IPS-NIHi11 (cell line): ENCODE data around the gene UMAD1.

Source experiments
- DNase-seq: peaks from one replicate; pipeline ENCODE4 v3.0.0; 2012; ENCODE audit warnings: mixed read lengths, low spot score

UMAD1 gene

DNA sequence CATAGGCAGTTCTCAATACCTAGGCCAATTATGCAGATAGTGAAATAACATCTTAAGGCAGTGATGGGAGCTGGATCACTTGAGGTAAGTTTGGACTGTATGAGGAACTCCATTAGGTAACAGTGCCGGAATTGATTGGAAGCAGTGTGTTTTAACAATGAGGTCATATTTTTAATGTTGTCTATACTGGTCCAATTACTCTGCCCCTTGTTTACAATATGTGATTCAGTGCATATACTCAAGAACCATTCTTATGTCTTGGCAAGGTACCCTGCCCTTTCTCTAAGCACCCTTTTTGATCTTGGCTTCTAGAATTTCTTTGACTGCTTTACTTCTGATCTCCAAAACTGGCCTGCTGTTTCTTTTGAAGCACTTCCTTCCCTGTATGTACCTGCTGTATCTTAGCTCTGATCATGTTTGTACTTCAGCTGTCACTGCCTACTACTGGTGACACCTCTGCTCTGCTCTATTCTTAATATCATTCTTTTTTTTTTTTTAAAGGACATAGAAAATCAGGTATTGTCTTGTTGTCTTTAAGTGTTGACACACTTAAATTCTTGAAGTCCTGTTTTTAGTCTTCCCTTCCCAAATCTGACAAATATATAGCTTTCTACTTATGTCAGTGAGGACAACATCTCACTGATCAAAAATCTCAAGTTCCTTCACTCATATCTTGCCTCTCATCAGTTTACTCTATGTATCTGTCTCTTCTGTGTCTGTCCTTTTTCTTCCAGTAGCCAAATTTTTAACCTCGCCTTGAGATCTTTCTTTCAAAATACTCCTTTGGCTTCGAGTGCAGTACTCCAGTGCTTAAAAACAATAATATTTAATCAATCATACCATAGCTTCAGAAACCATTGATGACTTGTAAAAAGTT is 124.2 kb downstream of the UMAD1 start:
- DNase-seq, result no peak

DNA sequence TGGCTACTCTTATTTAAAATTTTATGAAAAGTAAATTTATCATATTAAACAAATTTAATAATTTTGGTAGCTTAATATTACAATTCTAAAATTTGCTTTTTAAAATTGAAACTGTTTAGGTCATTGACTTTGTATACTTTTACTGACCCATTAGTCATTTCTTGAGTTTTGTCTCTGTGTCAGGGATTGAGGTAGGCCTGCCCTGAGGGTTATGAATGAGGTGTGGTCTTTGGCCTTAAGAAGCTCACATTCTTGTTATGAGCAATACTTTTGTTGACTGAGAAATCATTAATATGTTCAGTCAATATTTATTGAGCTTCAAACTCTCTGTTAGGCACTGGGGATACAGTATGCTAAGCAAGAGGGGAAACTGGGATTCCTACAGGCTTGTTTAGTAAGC is 124.9 kb downstream of the UMAD1 start:
- no peak for DNase-seq

DNA sequence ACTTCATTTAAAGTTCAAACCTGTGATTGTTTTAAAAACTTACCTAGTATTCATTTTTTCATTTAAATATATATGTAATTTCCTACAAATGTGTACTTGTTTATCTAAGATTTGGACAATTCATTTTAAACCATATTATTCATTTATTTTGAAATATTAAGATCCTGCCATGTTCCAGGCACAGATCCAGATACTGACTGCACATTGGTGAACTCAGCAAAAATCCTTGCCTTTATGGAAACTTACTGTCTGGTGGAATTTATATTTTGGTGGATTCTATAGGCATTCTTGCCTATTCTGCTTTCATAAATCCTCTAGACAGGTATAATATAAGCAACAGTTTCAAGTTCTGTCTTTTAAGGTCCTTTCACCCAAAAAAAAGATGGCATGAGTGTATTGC is 126.1 kb downstream of the UMAD1 start:
- DNase-seq, result no peak

DNA sequence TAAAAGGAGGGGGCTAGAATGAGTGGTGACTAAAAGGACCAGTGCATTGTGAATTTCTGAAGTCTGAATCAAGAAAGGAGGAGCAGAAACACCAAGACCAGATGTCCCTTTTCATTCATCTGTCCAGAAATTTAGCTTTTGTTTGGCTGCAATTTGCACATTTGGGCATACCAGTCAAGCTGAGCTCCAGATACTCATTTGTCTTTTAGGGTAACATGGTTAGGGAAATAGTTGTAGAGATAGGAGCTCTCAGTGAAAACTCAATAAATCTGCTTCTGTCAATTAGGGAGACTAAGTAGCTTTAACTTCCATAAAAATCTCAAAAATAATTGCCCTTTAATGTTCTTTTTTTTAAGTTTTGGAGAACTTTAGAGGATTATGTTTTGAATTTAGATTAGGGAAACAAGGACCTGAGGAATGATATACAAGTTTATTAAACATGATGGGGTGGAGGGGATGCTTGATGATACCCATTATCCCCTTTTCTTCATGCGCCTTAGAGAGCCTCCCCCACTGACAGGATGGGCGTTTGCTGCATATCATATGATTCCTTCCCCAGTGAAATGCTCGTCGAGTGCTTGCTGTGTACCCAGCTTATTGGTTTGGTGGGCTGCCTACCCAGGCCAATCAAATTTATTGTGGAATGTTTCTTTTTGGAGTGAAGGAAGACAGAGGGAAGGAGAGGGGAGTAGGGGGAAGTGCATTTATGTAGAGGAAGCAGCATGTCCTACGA is 128.6 kb downstream of the UMAD1 start:
- DNase-seq, result no peak

DNA sequence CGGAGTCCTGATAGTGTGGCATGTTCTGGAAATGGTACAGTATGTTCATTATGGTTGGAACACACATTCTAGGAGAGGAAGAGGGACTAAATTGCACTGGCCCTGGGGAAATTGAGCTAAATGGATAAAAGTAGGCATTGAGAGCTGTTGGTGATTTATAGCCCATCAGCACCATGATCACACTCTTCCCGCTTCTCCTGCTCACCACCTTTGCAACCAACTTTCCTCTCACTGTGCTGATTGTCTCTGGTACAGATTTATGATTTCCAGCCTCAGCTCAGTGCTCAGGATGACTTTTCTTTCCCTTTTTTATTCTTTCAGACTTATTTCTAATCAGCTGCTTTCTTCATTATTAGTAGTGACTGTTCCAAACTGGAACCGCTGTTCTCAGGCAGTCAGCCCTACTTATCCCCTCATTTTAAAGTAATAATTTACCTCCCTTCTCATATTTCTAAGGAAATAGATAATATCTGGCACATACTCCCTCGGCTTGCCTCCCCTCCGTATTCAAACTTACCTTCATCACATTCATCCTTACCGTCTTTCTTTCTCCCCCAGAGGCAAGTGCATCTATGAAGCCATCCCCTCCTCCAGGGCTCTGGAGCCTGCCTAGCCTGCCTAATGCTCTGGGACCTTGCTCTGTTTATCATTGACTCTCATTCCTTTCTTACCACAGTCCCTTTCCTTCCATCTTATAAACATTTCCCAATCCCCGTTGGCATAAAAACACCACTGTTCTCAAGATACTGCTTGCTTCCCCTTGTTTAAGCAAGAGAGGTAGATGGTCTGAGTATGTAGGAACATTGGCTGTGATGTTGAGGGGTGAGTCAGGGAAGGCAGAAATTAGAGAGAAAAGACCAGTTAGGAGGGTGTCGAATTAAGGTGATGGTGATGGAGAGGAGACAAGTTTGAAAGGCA is 129.4 kb downstream of the UMAD1 start:
- no peak for DNase-seq

DNA sequence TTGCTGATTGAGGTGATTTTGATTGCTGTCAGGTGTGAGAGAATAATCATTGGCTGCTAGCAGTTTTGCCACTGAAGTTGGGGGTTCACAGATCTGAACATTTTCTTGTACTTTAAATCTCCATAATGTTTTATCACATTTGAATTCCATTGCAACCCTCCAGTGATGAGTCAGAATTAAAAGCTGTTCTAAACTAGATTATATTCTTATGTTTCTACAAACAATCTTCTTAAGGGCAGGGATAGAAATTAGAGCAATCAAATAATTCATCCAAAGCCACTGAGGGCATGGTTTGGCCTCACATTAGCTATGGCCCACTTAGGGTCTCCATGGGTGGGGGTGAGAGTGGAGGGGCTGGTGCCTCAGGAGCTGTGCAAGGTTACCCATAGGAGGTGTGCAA is 130.9 kb downstream of the UMAD1 start:
- DNase-seq, result no peak

DNA sequence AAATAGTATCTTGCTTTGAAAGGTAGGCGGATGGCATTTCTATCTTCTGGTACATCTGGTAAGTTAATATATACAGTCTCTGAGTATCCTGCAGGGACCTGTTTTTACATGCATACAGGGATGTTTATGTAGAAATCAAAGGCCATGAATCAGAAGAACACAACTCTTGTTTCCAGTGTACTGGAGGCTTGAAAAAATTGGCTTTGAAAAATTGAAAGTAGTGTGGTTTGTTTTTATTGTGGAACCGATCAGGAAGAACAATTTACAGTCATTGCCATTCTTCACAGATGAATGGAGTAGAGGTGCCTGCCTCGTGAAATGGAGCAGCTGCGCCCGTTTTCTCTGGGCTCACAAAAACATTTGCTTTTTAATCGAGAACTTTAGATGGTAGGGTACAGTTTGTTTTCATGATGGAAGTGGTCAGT is 131.9 kb downstream of the UMAD1 start:
- no peak for DNase-seq

DNA sequence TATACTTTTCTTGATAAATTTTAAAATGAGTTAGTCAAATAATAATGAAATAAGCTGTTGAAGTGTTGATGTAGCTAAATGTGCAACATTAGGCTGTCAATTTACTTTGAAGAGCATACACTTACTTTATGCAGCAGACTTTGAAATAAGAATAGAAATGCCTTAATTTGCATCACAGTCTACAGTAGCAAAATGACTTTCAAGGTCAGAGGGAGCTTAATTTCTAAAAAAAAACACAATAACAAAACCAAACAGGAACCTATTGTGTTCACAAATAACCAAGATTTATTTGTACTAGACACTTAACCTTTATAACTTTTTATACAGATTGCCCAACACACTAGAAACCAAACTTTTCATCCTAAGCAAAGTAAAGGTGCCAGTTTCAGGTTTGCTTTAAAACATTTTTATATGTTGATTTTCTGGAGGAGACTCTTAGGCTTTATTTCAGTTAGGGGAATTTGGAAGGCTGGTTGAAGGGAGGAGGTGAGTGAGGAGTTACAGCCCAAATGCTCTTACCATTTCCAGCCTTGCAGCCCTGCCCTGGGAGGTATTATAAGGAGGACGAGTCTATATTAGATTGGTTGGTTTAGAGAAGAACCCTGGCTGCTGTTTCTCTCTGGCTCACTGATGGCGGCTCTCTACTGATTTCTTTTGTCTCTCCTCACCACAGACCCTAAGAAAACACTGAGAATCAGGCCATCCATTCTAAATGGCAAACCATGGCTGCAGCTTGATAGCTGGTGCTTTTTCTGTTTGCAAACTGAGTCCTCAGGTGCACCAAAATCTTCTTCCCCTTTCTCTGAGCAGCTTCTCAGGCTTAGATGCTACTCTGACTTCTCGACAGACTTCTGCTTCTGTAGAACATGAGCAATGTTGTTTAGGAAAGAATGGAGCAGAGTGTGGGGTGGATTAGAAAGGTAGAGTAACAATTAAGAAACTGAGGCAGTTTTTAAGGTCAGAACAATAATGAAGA is 133.1 kb downstream of the UMAD1 start:
- no peak for DNase-seq

DNA sequence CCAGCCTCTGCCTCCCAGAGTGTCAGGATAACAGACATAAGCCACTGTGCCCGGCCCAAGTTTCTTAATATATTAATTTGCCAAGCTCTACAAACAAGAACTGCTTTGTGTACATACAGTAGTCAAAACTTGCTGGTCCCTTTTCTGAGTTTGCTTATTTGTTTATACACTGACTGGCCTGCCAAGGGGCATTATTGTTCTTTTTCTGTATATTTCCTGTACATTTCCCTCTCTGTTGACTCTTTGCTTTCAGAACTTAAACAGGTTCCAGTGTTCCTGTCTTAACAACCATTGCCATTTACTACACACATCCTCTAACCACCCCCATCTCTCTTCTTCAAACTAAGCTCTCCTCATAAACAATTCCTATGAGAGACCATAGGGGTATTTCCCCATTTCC is 139.3 kb downstream of the UMAD1 start:
- no peak for DNase-seq

DNA sequence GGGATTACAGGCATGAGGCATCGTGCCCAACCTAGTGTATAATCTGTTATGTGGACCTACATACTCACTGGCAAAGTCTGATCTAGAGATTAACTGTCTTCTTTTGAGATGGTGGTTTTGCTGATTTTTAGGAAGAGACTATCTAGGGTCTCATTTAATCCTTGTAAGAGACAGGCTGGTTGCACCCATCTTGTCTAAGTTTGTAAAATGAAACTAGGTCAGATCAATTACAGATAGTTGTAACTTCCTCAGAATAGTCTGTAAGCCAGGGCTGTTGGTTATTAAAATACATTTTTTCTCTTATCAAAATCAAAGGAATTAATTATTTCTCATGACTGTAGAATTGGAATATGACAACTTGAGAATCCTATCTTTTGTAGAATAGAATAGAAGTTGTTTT is 142.4 kb downstream of the UMAD1 start:
- no peak for DNase-seq

DNA sequence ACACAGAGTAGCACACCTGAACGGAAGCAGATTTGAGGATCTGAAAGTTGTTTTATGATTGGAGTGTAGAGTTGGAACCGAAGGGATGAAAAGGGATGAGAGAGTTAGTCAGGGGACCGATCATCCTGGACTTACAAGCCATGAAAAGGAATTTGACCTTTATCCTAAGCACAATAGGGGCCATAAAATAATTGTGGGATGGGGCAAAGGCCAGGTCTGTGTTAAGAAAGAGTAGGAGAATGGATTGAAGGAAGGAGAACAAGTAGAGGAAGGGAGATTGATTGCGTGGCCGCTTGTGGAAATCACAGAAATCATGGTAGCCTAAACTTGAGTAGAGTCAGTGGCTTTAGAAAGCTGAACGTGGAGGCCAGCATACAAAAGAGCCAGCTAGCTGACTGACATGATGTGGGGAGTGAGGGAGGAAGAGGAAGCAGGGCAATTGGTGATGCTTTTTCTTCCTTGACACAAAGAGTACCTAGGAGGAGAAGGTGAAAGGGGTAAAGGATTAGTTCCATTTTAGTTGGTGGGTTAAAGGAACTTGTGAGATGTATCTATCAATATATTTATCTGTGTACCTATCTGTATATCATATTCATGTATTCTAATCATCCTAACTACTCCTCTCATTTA is 144.9 kb downstream of the UMAD1 start:
- no peak for DNase-seq

DNA sequence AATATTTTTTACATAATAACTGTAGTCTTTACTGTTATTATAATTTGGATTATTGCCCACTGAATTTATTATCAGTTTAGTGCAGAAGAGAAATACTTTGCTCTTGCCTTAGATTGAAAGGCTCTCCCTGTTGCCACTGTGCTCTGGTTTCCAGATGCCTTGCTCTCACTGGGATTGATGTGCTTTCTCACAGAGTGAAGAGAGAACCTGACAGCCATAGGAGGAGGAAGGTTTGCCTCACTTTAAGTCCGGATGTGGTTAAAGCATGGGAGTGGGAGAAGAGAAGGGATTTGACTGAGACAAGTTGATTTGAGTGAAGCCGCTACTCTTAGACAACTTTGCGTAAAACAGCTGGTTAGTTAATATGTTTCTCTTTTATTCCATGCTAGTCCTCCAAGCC is 146.0 kb downstream of the UMAD1 start:
- no peak for DNase-seq

DNA sequence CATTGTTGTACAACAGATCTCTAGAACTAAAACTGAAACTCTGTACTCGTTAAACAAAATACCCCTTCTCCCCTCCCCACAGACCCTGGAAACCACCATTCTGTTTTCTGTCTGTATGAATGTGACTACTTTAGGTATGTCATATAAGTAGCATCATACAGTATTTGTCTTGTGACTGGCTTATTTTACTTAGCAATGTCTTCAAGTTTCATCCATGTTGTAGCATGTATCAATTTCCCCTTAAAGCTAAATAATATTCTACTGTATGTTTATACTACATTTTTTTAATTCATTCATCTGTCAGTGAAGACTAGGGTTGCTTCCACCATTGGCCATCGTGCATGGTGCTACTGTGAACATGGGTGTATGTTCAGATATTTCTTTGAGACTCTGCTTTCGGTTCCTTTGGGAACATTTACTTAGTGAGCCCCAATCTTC is 149.0 kb downstream of the UMAD1 start:
- no peak for DNase-seq

DNA sequence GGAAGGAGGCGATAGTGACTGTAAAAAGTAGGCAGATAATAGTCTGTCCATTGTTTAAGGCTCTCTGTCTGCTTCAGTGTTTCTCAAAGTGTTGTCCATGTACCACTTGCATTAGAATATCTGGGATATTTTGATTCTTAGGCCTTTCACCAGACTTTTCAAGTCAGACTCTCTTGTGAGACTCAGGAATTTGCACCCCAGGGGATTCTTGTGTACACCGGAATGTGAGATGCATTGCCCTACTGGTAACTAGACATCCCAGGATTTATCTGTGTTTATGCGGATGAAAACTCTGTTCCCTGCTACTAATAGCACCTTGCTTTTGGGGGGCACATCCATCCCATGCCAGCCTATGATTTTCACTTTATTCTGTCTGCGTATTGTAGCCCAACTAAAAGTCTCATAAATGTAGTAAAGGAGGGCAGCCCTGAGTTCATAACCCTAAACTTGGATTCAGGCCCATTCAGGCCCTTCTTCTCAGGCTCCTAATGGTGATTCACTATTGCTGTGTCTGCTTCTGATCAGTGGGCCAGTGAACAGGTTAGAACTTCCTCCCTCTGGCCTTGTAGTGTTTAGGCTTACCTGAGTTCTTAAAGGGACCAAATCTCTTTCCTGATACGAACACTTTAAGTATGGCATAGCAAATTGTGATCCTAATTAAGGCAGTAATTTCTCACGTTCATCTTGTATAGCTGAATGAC is 149.6 kb downstream of the UMAD1 start:
- DNase-seq, result no peak

DNA sequence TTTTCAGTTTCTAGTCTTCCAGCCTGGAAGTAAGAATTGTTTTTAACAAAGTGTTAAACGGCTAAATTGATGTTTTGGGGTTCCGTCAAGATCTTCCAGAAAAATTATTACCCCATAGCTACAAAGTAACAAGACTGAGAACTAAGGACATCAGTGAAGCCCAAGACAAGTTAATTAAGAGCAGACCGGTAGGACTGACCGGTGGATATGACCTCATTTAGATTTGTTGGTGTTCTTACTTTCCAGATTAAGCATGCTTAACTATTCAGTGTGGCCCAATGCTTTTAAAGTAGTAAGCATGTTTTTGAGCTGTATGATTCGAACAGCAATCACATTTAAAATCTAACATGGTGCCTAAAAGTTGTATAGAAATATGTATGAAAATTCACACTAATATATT is 151.0 kb downstream of the UMAD1 start:
- DNase-seq, result no peak

DNA sequence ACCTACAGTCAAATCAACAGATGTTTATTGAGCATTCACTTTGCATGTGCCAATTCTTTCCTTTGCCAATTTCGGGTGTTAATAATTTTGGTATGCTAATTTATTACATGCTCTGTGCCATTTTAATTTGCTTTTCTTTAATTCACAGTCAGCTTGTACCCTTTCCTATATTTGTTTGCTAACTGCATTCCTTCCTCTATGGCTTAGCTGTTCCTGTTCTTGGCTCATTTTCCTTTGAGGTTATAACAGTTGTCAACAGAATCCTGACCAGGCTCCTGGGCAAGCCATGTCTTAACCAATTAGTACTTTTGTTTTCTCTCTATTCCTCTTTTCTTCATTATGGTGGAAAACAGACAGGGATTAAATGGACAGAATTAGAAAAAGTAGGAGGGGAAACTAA is 151.5 kb downstream of the UMAD1 start:
- DNase-seq, result no peak

DNA sequence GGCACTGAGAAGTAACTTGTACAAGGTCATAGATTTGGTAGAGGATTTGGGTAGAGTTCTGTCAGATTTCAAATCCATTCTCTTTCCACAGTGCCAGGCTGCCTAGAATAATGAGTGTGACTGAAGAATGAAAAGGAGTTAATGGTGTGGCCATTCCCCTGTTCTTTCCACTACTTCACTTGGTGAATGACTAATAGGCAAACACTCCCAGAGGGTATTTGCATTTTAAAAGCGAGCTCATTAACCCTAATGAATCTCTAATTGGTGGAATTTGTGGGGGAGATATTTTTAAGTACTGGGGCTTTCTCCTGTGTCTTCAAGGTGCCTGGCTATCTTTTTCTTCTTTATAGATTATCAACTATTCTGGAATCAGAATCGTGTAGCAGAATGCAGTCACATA is 152.7 kb downstream of the UMAD1 start:
- peak; percentile 29 for DNase-seq

DNA sequence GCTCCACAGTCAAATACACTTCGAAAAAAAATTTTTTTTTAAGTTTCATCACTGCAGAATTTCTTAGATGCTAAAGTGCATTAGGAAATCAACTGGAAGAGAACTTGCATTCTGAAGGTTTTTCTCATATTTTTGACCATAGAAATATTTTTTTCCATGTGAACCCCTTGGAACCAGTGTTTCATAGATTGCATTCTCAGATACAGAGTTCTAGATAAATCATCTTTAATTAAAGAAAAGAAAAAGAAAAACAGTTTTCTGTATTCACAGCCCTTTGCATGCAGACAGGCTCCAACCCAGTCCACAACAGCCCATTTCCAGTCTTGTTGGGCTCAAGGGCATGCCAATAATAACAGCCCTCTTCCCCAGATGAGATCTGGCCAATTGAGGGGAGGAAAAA is 153.4 kb downstream of the UMAD1 start:
- DNase-seq, result no peak

DNA sequence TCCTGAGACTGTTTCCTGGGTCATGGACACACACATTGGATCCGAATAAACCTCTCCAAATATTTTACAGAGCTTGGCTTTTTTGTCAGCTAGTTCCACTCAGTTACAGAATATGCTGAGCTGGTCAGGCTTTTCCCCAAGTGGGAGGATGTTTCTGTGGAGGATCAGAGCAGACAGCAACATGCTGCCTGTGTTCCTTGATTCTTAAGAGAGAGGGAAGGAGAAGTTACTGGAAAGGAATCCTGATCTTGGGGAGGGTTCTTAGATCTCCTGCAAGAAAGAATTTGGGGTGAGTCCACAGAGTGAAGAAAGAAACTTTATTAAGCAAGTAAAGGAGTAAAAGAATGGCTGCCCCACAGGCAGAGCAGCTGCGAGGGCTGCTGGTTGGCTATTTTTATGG is 154.7 kb downstream of the UMAD1 start:
- no peak for DNase-seq

DNA sequence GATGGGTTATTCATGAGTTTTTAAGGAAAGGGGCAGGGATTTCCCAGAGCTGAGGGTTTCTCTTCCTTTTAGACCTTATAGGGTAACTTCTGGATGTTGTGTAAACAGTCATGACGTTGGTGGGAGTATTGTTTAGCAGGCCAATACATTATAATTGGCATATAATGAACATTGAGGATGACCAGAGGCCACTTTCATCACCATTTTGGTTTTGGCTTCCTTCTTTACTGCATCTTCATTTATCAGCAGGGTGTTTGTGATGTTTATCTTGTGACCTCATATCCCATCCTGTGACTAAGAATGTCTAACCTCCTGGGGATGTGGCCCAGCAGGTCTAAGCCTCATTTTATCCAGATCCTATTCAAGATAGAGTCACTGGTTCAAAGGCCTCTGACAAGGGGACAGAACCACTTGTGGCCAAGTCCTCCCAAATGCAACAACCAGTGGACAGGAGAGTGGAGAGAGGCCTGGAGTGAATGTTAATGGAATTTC is 155.1 kb downstream of the UMAD1 start:
- DNase-seq, result no peak
